ENCODE results near the gene MYO5B.

- no peak for TF ChIP-seq CTCF (IDR thresholded peaks at IDR 0.05; ENCODE audit: borderline replicate concordance, extremely low read depth, low read length, poor library complexity, severe bottlenecking)
- no peak for TF ChIP-seq EZH2 (IDR thresholded peaks at IDR 0.05; ENCODE audit: borderline replicate concordance, low read depth, low read length, severe bottlenecking)
Measured at GRCh38 chr18:50127516-50128210, 67.3 kb downstream of the MYO5B start.

Measured in DND-41 (cell line).